GM12872 (cell line): ENCODE data around the gene SLC1A2.

Experiments used
- TF ChIP-seq, protein P1 (sequence below): IDR thresholded peaks from 3 replicates; pipeline ENCODE4 v1.5.1; 2011; ENCODE audit warnings: low read depth, mild to moderate bottlenecking, low read length, moderate library complexity; ENCODE audit not compliant: insufficient read depth

The SLC1A2 gene

DNA sequence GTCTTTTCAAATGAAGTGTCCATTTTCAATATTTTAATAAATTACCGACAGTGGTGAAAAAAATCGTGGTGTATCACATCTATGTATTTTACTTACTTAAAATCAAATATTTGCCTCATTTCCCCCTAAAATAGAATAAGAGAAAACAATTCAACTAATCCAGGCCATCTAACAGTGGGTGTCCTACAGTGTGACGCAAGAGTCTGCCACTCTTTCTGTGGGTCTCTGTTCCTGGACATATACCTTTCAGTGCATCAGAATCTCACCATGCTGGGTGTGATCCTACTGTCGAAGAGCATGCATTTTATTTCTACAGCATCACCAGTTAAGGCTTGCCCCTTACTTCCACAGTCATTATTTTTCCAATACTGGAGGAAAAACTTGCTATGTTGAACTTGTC lies 169.2 kb downstream of the SLC1A2 start:
- TF ChIP-seq, protein P1, sequence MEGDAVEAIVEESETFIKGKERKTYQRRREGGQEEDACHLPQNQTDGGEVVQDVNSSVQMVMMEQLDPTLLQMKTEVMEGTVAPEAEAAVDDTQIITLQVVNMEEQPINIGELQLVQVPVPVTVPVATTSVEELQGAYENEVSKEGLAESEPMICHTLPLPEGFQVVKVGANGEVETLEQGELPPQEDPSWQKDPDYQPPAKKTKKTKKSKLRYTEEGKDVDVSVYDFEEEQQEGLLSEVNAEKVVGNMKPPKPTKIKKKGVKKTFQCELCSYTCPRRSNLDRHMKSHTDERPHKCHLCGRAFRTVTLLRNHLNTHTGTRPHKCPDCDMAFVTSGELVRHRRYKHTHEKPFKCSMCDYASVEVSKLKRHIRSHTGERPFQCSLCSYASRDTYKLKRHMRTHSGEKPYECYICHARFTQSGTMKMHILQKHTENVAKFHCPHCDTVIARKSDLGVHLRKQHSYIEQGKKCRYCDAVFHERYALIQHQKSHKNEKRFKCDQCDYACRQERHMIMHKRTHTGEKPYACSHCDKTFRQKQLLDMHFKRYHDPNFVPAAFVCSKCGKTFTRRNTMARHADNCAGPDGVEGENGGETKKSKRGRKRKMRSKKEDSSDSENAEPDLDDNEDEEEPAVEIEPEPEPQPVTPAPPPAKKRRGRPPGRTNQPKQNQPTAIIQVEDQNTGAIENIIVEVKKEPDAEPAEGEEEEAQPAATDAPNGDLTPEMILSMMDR = no peak

DNA sequence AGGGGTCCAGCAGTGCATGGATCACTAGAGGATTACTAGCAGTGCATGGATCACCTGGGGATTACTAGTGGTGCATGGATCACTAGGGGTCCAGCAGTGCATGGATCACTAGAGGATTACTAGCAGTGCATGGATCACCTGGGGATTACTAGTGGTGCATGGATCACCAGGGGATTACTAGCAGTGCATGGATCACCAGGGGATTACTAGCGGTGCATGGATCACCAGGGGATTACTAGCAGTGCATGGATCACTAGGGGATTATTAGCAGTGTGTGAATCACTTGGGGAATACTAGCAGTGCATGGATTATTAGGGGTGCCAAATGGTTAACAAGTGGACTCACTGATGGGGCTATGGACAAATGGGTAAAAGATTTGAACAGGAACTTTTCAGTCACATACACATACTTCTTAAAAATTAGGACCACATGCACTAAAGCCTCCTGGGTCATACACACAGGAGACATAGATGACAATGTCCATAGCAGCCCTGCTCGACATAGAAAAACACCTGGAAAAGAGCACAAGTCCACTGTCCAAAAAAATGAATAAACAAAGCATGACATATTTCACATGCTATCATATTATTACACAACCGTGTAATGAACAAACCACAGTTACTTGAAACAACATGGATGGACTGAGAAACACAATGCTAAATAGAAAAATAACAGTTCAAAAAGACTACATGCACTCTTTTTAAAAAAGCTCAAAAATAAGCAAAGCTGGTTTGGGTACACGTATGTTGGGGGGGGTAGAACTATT lies 170.6 kb downstream of the SLC1A2 start:
- TF ChIP-seq, protein P1 = no peak

DNA sequence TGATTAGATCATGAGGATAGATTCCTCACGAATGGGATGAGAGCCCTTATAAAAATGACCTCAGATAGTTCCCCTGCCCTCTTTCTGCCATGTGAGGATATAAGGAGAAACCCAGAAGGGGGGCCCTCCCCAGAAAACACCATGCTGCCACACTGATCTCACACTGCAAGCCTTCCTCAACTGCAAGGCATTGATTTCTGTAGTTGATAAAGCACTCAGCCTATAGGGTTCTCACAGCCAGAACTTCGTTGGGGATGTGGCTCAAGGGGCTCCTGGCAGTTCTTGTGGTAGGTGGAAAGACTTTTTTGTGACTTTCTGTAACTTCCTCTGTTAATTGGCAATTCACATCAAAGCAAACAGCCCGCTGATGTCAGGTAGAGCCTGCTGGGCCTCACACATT lies 171.5 kb downstream of the SLC1A2 start:
- TF ChIP-seq, protein P1 = no peak

DNA sequence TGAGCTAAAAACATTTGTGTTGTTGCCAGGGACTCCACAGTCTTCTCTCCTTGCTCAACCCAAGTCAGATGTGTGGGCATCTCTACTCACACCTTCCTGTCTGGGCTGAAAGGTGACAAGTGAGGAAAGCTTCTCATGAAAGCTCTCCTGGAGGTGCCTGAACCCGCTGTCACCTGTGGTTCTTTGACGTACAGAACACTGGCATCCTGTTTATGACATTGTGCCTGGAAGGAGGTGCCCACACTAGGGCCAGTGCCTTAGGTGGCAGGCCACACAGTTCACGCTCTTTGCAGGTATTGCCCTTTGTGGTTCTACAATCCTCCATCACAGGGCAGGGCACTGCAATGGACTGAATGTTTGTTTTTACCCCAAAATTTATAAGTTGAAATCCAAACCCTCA lies 171.9 kb downstream of the SLC1A2 start:
- TF ChIP-seq, protein P1 = no peak

DNA sequence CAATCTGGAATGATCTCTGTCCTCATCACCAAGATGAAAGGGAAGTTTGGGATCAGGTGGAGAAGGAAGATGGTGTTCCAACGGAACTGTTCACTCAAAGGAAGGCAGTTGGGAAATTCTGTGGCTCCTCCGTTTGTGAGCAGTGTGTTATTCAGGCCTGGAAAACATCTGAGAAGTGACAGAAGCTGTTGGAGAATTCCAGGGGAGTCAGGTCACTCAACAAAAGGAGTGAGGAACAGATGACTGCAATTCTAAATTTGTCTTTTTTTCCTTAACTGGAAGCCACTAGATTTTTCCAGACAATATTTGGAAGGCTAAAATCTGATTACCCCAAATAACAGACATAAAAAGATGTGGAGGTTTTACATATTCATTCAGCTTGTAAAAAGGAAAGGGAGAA lies 172.6 kb downstream of the SLC1A2 start:
- TF ChIP-seq, protein P1 = no peak

DNA sequence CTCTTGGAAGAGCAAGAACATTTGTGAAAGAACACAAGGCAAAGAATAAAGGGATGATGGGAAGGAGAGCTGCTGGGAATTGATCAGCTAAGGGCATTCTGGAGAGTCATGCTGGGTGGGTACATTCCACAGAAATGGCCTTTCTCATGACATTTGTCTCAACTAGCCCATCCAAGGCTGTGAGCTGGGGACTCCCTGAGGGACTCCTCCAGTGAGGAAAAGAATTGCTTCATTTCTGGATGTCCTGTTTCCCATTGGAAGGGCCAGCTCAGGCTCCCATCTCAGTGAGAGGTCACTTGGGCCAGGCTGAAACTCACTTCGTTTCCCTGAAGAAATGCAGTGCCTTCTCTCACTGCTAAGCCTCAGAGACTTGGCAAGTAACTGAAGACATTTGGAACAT lies 173.6 kb downstream of the SLC1A2 start:
- TF ChIP-seq, protein P1 = no peak

DNA sequence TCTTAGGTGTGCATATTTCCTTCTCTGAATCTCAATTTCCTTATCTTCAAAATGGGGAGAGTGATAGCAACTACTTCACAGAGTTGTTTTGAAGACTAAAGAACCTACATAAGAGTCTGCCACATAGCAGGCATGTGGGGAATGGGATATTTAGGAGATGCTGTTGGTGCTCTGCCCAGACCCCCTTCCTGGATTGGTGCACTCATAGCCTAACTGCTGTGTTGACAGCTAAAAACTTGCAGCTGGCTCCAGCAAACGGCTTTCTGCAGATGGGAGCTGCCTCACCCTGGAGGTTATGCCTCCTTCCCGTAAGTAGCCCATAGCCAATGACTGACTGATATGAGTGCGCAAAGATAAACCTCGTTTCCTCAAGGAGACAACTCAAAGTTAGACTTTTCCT lies 174.3 kb downstream of the SLC1A2 start:
- TF ChIP-seq, protein P1 = no peak
